OCI-LY1 (cell line): ENCODE results near the gene DNAJC16.

ENCODE experiments used
- EZH2 ChIP-seq: fragments of 200-600 bp; sonication (generic), shearing (Covaris generic); IDR thresholded peaks from 2 replicates; pipeline ENCODE4 v1.8.0; 2017; ENCODE audit warnings: borderline replicate concordance, mixed run types, mild to moderate bottlenecking, antibody characterized with exemption, low read length, moderate library complexity, mixed read lengths
- TF ChIP-seq, protein P1 (sequence below): fragments of 200-600 bp; sonication (generic), shearing (Covaris generic); IDR thresholded peaks from 2 replicates; pipeline ENCODE4 v1.5.1; 2017; ENCODE audit warnings: mild to moderate bottlenecking, antibody characterized with exemption, low read length, moderate library complexity, mixed read lengths

- TF ChIP-seq, protein P1, sequence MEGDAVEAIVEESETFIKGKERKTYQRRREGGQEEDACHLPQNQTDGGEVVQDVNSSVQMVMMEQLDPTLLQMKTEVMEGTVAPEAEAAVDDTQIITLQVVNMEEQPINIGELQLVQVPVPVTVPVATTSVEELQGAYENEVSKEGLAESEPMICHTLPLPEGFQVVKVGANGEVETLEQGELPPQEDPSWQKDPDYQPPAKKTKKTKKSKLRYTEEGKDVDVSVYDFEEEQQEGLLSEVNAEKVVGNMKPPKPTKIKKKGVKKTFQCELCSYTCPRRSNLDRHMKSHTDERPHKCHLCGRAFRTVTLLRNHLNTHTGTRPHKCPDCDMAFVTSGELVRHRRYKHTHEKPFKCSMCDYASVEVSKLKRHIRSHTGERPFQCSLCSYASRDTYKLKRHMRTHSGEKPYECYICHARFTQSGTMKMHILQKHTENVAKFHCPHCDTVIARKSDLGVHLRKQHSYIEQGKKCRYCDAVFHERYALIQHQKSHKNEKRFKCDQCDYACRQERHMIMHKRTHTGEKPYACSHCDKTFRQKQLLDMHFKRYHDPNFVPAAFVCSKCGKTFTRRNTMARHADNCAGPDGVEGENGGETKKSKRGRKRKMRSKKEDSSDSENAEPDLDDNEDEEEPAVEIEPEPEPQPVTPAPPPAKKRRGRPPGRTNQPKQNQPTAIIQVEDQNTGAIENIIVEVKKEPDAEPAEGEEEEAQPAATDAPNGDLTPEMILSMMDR = no peak
- no peak for TF ChIP-seq EZH2
These were observed 96.8 kb downstream of the DNAJC16 start for GRCh38 chr1:15623435-15623834.
